ENCODE data around the gene RPL9.
"Not testable (repeated sequence)": the region's sequence is repeated elsewhere in the genome, so short reads cannot be mapped to it uniquely, and the experiment has no call there.

Gene RPL9

GRCh38 chr4:39427520-39428114 is 31.1 kb downstream of the RPL9 start:
- no peak for DNase-seq

GRCh38 chr4:39426728-39427127 is 32.0 kb downstream of the RPL9 start:
- no peak for DNase-seq

- DNase-seq: not testable (repeated sequence)
Observed at GRCh38 chr4:39425297-39425696, 33.4 kb downstream of the RPL9 start.

- DNase-seq: no peak
Observed at GRCh38 chr4:39422247-39422646, 36.5 kb downstream of the RPL9 start.

- DNase-seq: no peak
Observed at GRCh38 chr4:39415678-39416283, 42.9 kb downstream of the RPL9 start.

- not testable (repeated sequence) for DNase-seq
Observed at GRCh38 chr4:39411561-39411960, 47.2 kb downstream of the RPL9 start.

GRCh38 chr4:39410415-39410814 is 48.3 kb downstream of the RPL9 start:
- no peak for DNase-seq

- no peak for DNase-seq
Observed at GRCh38 chr4:39407584-39407885, 51.2 kb downstream of the RPL9 start.

GRCh38 chr4:39406763-39407583 is 51.7 kb downstream of the RPL9 start, which contains the start of gene KLB:
KLB (plus strand) TSS chr4:39406930; CDS start chr4:39406950, 20 bp downstream.
- no peak for DNase-seq

Data from nucleus accumbens (tissue), 56 donors.